Measurements from ENCODE around the gene TRIOBP. TPM values are rescaled to one million over a fixed set of nuclear protein-coding genes. Genes with fewer than 3 reads are reported as not detected.

TRIOBP gene
- total and polyA plus RNA-seq, 2 of the 13 experiments (the other 11 are each of a cell fraction or from before 2014, with no cell fraction given), result 6.1 to 15.4 TPM

DNA sequence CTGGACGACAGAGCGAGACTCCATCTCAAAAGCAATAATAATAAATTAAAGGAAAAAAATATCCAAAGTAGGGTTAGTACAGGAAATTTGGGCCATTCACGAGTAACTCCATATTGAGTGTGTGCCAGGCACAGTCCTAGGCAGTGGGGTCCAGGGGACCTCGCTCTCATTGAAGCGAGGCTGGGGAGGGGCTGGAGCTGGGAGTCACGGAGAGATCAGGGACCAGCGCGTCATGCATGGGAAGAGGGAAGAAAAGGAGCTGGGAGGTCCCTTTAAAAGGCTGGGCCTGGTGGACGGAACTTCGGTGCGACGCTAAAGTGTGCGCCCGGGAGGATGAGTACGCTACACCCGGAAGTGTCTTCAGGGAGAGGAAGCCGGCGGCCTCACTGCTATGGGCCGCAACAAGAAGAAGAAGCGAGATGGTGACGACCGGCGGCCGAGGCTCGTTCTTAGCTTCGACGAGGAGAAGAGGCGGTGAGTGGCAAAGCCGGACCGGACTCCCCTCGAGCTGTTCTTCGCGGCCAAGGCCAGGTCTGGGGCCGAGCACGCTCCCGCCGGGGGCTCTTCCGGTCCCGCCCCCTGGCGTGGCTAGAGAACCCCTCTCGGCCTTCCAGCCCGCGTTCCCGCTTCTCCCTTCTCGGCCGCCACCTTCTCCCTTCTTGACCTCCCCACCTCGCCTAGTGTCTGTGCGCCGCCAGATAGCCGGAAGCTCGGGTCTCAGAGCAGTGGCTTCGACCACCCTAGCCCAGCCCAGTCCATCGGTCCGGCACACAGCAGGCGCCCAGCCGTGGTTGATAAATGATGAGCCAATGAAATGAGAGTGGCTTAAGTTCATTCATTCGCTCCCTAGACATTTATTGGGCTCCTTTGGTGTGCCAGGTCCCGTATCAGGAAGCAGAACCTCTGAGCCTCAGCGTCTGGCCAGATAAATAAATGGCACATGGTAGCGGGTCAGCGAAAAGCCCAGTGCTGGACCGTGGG lies 10.6 kb upstream of the TRIOBP start, which contains the start of gene NOL12 (continued):
- TF ChIP-seq ZNF382 (CRISPR knock-in tag; IDR thresholded peaks at IDR 0.05; ENCODE audit: borderline replicate concordance), result no peak
- TF ChIP-seq ZNF737 (CRISPR knock-in tag; IDR thresholded peaks at IDR 0.05; ENCODE audit: borderline replicate concordance), result 0 out of 2 replicates have a peak, but pooled peaks have one; percentile 81
- TF ChIP-seq, protein P1, sequence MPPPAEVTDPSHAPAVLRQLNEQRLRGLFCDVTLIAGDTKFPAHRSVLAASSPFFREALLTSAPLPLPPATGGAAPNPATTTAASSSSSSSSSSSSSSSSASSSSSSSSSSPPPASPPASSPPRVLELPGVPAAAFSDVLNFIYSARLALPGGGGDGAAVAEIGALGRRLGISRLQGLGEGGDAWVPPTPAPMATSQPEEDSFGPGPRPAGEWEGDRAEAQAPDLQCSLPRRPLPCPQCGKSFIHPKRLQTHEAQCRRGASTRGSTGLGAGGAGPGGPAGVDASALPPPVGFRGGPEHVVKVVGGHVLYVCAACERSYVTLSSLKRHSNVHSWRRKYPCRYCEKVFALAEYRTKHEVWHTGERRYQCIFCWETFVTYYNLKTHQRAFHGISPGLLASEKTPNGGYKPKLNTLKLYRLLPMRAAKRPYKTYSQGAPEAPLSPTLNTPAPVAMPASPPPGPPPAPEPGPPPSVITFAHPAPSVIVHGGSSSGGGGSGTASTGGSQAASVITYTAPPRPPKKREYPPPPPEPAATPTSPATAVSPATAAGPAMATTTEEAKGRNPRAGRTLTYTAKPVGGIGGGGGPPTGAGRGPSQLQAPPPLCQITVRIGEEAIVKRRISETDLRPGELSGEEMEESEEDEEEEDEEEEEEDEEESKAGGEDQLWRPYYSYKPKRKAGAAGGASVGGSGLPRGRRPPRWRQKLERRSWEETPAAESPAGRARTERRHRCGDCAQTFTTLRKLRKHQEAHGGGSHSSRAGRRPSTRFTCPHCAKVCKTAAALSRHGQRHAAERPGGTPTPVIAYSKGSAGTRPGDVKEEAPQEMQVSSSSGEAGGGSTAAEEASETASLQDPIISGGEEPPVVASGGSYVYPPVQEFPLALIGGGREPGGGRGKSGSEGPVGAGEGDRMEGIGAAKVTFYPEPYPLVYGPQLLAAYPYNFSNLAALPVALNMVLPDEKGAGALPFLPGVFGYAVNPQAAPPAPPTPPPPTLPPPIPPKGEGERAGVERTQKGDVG (CRISPR knock-in tag; IDR thresholded peaks at IDR 0.05; ENCODE audit: borderline replicate concordance), result no peak
- peak; percentile 46; the same call in 1 of the 2 replicates for TF ChIP-seq ZIK1 (CRISPR knock-in tag; IDR thresholded peaks at IDR 0.05; ENCODE audit: borderline replicate concordance, low read depth)
- no peak for TF ChIP-seq ZNF878 (CRISPR knock-in tag; IDR thresholded peaks at IDR 0.05)
- TF ChIP-seq MBNL3 (CRISPR knock-in tag; conservative IDR thresholded peaks at IDR 0.05), result no peak
- TF ChIP-seq, protein P2, sequence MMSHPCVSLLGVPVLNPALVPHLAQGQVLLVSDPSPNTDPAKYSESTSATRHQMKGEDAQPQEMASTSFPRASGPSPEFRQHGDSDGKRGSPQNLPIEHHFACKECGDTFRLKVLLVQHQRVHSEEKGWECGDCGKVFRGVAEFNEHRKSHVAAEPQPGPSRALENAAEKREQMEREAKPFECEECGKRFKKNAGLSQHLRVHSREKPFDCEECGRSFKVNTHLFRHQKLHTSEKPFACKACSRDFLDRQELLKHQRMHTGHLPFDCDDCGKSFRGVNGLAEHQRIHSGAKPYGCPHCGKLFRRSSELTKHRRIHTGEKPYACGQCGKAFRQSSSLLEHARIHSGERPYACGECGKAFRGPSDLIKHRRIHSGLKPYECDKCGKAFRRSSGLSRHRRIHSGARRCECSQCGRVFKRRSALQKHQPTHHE (CRISPR knock-in tag; IDR thresholded peaks at IDR 0.05; ENCODE audit: borderline replicate concordance), result no peak
- peak; percentile 74; the same call in 1 of the 2 replicates for TF ChIP-seq PITX1 (CRISPR knock-in tag; IDR thresholded peaks at IDR 0.05)
- TF ChIP-seq HNF4G (IDR thresholded peaks at IDR 0.05; ENCODE audit: borderline replicate concordance, low read depth, low read length), result peak; percentile 46; the same call in 1 of the 2 replicates
- TF ChIP-seq HNF4G (CRISPR knock-in tag; IDR thresholded peaks at IDR 0.05; ENCODE audit: borderline replicate concordance, low read depth), result 0 out of 2 replicates have a peak, but pooled peaks have one; percentile 41
- TF ChIP-seq SRY (CRISPR knock-in tag; IDR thresholded peaks at IDR 0.05), result peak; percentile 32; the same call in 1 of the 2 replicates
- no peak for TF ChIP-seq ZNF83 (CRISPR knock-in tag; IDR thresholded peaks at IDR 0.05; ENCODE audit: borderline replicate concordance)
- TF ChIP-seq, protein P3, sequence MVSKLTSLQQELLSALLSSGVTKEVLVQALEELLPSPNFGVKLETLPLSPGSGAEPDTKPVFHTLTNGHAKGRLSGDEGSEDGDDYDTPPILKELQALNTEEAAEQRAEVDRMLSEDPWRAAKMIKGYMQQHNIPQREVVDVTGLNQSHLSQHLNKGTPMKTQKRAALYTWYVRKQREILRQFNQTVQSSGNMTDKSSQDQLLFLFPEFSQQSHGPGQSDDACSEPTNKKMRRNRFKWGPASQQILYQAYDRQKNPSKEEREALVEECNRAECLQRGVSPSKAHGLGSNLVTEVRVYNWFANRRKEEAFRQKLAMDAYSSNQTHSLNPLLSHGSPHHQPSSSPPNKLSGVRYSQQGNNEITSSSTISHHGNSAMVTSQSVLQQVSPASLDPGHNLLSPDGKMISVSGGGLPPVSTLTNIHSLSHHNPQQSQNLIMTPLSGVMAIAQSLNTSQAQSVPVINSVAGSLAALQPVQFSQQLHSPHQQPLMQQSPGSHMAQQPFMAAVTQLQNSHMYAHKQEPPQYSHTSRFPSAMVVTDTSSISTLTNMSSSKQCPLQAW (CRISPR knock-in tag; IDR thresholded peaks at IDR 0.05), result no peak
- TF ChIP-seq, protein P4, sequence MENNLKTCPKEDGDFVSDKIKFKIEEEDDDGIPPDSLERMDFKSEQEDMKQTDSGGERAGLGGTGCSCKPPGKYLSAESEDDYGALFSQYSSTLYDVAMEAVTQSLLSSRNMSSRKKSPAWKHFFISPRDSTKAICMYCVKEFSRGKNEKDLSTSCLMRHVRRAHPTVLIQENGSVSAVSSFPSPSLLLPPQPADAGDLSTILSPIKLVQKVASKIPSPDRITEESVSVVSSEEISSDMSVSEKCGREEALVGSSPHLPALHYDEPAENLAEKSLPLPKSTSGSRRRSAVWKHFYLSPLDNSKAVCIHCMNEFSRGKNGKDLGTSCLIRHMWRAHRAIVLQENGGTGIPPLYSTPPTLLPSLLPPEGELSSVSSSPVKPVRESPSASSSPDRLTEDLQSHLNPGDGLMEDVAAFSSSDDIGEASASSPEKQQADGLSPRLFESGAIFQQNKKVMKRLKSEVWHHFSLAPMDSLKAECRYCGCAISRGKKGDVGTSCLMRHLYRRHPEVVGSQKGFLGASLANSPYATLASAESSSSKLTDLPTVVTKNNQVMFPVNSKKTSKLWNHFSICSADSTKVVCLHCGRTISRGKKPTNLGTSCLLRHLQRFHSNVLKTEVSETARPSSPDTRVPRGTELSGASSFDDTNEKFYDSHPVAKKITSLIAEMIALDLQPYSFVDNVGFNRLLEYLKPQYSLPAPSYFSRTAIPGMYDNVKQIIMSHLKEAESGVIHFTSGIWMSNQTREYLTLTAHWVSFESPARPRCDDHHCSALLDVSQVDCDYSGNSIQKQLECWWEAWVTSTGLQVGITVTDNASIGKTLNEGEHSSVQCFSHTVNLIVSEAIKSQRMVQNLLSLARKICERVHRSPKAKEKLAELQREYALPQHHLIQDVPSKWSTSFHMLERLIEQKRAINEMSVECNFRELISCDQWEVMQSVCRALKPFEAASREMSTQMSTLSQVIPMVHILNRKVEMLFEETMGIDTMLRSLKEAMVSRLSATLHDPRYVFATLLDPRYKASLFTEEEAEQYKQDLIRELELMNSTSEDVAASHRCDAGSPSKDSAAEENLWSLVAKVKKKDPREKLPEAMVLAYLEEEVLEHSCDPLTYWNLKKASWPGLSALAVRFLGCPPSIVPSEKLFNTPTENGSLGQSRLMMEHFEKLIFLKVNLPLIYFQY (CRISPR knock-in tag; IDR thresholded peaks at IDR 0.05; ENCODE audit: borderline replicate concordance), result peak; percentile 81
- TF ChIP-seq KLF11 (CRISPR knock-in tag; IDR thresholded peaks at IDR 0.05), result 0 out of 2 replicates have a peak, but pooled peaks have one; percentile 50
- TF ChIP-seq, protein P5, sequence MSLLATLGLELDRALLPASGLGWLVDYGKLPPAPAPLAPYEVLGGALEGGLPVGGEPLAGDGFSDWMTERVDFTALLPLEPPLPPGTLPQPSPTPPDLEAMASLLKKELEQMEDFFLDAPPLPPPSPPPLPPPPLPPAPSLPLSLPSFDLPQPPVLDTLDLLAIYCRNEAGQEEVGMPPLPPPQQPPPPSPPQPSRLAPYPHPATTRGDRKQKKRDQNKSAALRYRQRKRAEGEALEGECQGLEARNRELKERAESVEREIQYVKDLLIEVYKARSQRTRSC (CRISPR knock-in tag; IDR thresholded peaks at IDR 0.05; ENCODE audit: low read depth), result no peak
